Measurements from ENCODE around the gene KCTD1. TPM values are rescaled to one million over a fixed set of nuclear protein-coding genes. Genes with fewer than 3 reads are reported as not detected.

Gene KCTD1
- total RNA-seq, 3 donors from 2014 or later (not counting 1 experiment from before 2014, with no cell fraction given): 3.8 to 5.8 (median 5.7) TPM

GRCh38 chr18:26435415-26436095 lies 112.8 kb downstream of the KCTD1 start:
- H3K4me1 ChIP-seq (ENCODE audit: control insufficient read depth, insufficient read depth, low read length): no peaks in the 10 kb centered on the region
- Mint-ChIP-seq H3K9me3 (peaks cover 0 to 2% of the 10 kb centered on the region in 2 donors), H3K27ac (no peak overlapping the region), H3K4me1 (no peaks in the 10 kb centered on the region), H3K36me3 (no peaks in the 10 kb centered on the region), H3K27me3 (ENCODE audit: low read depth in 2 of 2) (peaks cover 22 to 25% of the 10 kb centered on the region in 2 donors), H3K4me3 (no peak overlapping the region)
- WGBS (ENCODE audit: insufficient coverage): 85% methylated on average over 8 of the region's 8 CpGs
- TF ChIP-seq CTCF (IDR thresholded peaks at IDR 0.05): no peak
- H3K27me3 ChIP-seq (ENCODE audit: control insufficient read depth, insufficient read depth, low read length): peaks cover 2% of the 10 kb centered on the region
- no peak overlapping the region for H3K27ac ChIP-seq (ENCODE audit: low read length)
- ATAC-seq: no peak
- H3K4me3 ChIP-seq (ENCODE audit: low read length): no peak overlapping the region
- H3K9me3 ChIP-seq (ENCODE audit: control insufficient read depth, insufficient read depth, low read length): no peaks in the 10 kb centered on the region
- intact Hi-C loops (cut with micrococcal nuclease): no loop called here
- DNase-seq: no peak
- H3K36me3 ChIP-seq (ENCODE audit: control insufficient read depth, insufficient read depth, low read length): no peaks in the 10 kb centered on the region

- intact Hi-C loops (cut with micrococcal nuclease): no loop called here
- no peaks in the 10 kb centered on the region for H3K9me3 ChIP-seq (ENCODE audit: control insufficient read depth, insufficient read depth, low read length)
- peaks cover 2% of the 10 kb centered on the region for H3K27me3 ChIP-seq (ENCODE audit: control insufficient read depth, insufficient read depth, low read length)
- H3K4me1 Mint-ChIP-seq: no peaks in the 10 kb centered on the region
- ATAC-seq: no peak
- no peaks in the 10 kb centered on the region for H3K4me1 ChIP-seq (ENCODE audit: control insufficient read depth, insufficient read depth, low read length)
- H3K4me3 Mint-ChIP-seq: no peak overlapping the region
- H3K27me3 Mint-ChIP-seq (ENCODE audit: low read depth in 2 of 2): peaks cover 22 to 25% of the 10 kb centered on the region in 2 donors
- 100% methylated on average over 1 of the region's 2 CpGs for whole genome bisulfite sequencing (ENCODE audit: insufficient coverage)
- H3K27ac Mint-ChIP-seq: no peak overlapping the region
- no peak for DNase-seq
- no peak overlapping the region for H3K27ac ChIP-seq (ENCODE audit: low read length)
- H3K36me3 ChIP-seq (ENCODE audit: control insufficient read depth, insufficient read depth, low read length): no peaks in the 10 kb centered on the region
- no peaks in the 10 kb centered on the region for H3K36me3 Mint-ChIP-seq
- H3K9me3 Mint-ChIP-seq: peaks cover 0 to 2% of the 10 kb centered on the region in 2 donors
- H3K4me3 ChIP-seq (ENCODE audit: low read length): no peak overlapping the region
- TF ChIP-seq CTCF (IDR thresholded peaks at IDR 0.05): no peak
These were observed 113.5 kb downstream of the KCTD1 start for GRCh38 chr18:26434887-26435286.

GRCh38 chr18:26432651-26433424 lies 115.5 kb downstream of the KCTD1 start:
- Mint-ChIP-seq H3K36me3 (no peaks in the 10 kb centered on the region), H3K4me3 (no peak overlapping the region), H3K27ac (no peak overlapping the region), H3K4me1 (no peaks in the 10 kb centered on the region), H3K9me3 (peaks cover 0 to 2% of the 10 kb centered on the region in 2 donors), H3K27me3 (ENCODE audit: low read depth in 2 of 2) (peaks cover 17 to 21% of the 10 kb centered on the region in 2 donors)
- H3K4me1 ChIP-seq (ENCODE audit: control insufficient read depth, insufficient read depth, low read length): no peaks in the 10 kb centered on the region
- intact Hi-C loops (cut with micrococcal nuclease): no loop called here
- ATAC-seq (no peak), DNase-seq (no peak)
- no peak overlapping the region for H3K4me3 ChIP-seq (ENCODE audit: low read length)
- no peaks in the 10 kb centered on the region for H3K27me3 ChIP-seq (ENCODE audit: control insufficient read depth, insufficient read depth, low read length)
- H3K27ac ChIP-seq (ENCODE audit: low read length): no peak overlapping the region
- no peak for TF ChIP-seq CTCF (IDR thresholded peaks at IDR 0.05)
- H3K9me3 ChIP-seq (ENCODE audit: control insufficient read depth, insufficient read depth, low read length): no peaks in the 10 kb centered on the region
- no peaks in the 10 kb centered on the region for H3K36me3 ChIP-seq (ENCODE audit: control insufficient read depth, insufficient read depth, low read length)
- WGBS (ENCODE audit: insufficient coverage): 84% methylated on average over 4 of the region's 5 CpGs
